ENCODE results near the gene CD82. TPM values are rescaled to one million over a fixed set of nuclear protein-coding genes. Genes with fewer than 3 reads are reported as not detected.
"Not testable (repeated sequence)": the region's sequence is repeated elsewhere in the genome, so short reads cannot be mapped to it uniquely, and the experiment has no call there.

The CD82 gene
- total and polyA plus RNA-seq, 7 donors = 13.3 to 162 (median 25.9) TPM

DNA sequence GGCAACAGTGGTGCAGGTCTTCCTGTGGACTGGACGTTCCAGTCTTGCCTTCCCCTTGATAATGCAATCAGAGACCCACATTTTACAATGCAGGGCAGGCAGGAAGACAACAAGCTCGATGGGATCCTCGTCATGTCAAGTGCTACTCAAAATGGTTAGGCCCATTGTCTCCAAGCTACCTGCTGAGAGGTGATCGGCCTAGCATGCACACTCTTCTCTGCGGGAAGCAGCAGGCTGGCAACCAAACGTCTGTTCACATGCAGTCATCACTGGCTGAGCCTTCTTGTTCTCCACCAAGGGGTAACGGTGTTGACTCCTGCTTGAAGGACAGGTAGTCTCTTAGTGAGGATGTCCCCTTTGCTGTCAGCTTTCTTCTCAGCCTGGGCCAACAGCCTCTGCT is 25.5 kb upstream of the CD82 start:
- DNase-seq = no peak
- no peaks in the 10 kb centered on the region for H3K4me1 ChIP-seq
- H3K36me3 ChIP-seq (ENCODE audit: insufficient read depth in 1 of 2, low read depth in 1 of 2) = no peaks in the 10 kb centered on the region
- WGBS, 3 donors = 74 to 75% (median 74%) methylated on average over 7 of the region's 7 CpGs
- H3K27me3 ChIP-seq (ENCODE audit: insufficient read depth in 3 of 3, low read length in 2 of 3) = peaks cover 0 to 4% (median 0%) of the 10 kb centered on the region in 3 donors
- TF ChIP-seq, protein P1, sequence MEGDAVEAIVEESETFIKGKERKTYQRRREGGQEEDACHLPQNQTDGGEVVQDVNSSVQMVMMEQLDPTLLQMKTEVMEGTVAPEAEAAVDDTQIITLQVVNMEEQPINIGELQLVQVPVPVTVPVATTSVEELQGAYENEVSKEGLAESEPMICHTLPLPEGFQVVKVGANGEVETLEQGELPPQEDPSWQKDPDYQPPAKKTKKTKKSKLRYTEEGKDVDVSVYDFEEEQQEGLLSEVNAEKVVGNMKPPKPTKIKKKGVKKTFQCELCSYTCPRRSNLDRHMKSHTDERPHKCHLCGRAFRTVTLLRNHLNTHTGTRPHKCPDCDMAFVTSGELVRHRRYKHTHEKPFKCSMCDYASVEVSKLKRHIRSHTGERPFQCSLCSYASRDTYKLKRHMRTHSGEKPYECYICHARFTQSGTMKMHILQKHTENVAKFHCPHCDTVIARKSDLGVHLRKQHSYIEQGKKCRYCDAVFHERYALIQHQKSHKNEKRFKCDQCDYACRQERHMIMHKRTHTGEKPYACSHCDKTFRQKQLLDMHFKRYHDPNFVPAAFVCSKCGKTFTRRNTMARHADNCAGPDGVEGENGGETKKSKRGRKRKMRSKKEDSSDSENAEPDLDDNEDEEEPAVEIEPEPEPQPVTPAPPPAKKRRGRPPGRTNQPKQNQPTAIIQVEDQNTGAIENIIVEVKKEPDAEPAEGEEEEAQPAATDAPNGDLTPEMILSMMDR (IDR thresholded peaks at IDR 0.05) = no peak
- intact Hi-C loops (cut with DNase I) = loop anchor here (2.0 to 10.0 kb wide), 4 partner anchors 253 to 445 kb away; partner anchors contain the start of gene EXT2 (in 1 of the 2)
- ATAC-seq = no peak
- H3K4me3 ChIP-seq = no peak overlapping the region
- H3K27ac ChIP-seq = no peak overlapping the region
- no peaks in the 10 kb centered on the region for H3K9me3 ChIP-seq

DNA sequence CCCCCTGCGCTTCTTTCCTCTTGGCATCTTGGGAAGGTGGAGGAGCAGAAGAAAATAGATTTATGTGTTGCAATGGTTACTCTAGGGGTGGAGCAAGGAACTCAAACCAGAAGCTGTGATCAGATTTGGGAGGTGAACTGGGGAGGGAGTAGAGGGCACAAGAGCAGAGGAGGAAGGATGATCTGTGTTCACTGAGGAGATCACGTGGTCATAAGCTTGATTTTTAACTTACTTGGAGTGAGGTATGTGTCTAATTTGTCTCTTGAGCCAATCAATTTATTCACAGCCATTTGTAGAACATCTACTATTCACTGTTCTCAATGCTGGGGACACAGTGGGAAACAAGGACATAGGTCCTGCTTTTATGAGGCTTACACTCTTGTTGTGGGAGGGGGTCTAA is 24.8 kb upstream of the CD82 start:
- intact Hi-C loops (cut with DNase I) = no loop called here

DNA sequence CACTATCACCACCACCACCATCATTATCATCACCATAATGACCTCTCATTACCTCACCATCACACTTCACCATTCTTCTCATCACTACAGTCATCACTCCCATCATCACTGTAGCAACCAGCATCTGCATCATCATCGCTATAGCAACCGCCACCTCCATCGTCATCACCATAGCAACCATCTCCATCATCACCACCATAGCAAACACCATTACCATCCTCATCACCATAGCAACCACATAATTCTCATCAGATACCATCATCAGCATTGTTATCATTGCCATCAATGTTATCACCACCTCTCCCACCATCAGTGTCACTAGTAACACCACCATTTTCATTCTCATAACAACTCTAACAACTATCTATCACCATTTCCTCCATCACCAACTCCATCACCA is 23.1 kb upstream of the CD82 start:
- 91 to 96% (median 94%) methylated on average over 3 of the region's 3 CpGs for WGBS, 3 donors

More for the DNA sequence above, 24.8 kb upstream of the CD82 start:
- 32 to 41% (median 39%) methylated on average over 2 of the region's 2 CpGs for WGBS, 3 donors
- no peak for ATAC-seq
- Histone ChIP-seq H3K4me1 (no peaks in the 10 kb centered on the region), H3K27ac (no peak overlapping the region), H3K27me3 (ENCODE audit: insufficient read depth in 3 of 3, low read length in 2 of 3) (peaks cover 0 to 4% (median 0%) of the 10 kb centered on the region in 3 donors), H3K4me3 (no peak overlapping the region), H3K36me3 (ENCODE audit: insufficient read depth in 1 of 2, low read depth in 1 of 2) (no peaks in the 10 kb centered on the region), H3K9me3 (no peaks in the 10 kb centered on the region)
- DNase-seq = no peak
- TF ChIP-seq, protein P1 (IDR thresholded peaks at IDR 0.05) = no peak

DNA sequence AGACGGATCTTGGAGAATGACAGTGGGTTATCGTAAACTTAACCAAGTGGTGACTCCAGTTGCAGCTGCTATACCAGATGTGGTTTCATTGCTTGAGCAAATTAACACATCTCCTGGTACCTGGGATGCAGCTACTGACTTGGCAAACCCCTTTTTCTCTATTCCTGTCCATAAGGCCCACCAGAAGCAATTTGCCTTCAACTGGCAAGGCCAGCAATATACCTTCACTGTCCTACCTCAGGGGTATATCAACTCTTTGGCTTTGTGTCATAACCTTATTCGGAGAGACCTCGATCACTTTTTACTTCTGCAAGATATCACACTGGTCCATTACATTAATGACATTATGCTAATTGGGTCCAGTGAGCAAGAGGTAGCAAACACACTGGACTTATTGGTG is 18.5 kb upstream of the CD82 start:
- H3K4me1 ChIP-seq; H3K36me3 ChIP-seq (ENCODE audit: insufficient read depth in 1 of 2, low read depth in 1 of 2); intact Hi-C loops (cut with DNase I); ATAC-seq; H3K27me3 ChIP-seq (ENCODE audit: insufficient read depth in 3 of 3, low read length in 2 of 3); H3K4me3 ChIP-seq; DNase-seq; H3K9me3 ChIP-seq; H3K27ac ChIP-seq: not testable (repeated sequence)
- WGBS, 3 donors = 89 to 98% (median 91%) methylated on average over 4 of the region's 4 CpGs

More for the DNA sequence above, 23.1 kb upstream of the CD82 start:
- intact Hi-C loops (cut with DNase I) = no loop called here
- no peak overlapping the region for H3K4me3 ChIP-seq
- no peak for DNase-seq
- H3K27ac ChIP-seq = no peak overlapping the region
- H3K27me3 ChIP-seq (ENCODE audit: insufficient read depth in 3 of 3, low read length in 2 of 3) = peaks cover 0 to 4% (median 0%) of the 10 kb centered on the region in 3 donors
- H3K4me1 ChIP-seq = no peaks in the 10 kb centered on the region
- no peaks in the 10 kb centered on the region for H3K9me3 ChIP-seq
- no peaks in the 10 kb centered on the region for H3K36me3 ChIP-seq (ENCODE audit: insufficient read depth in 1 of 2, low read depth in 1 of 2)
- TF ChIP-seq, protein P1 (IDR thresholded peaks at IDR 0.05) = no peak
- ATAC-seq = no peak

DNA sequence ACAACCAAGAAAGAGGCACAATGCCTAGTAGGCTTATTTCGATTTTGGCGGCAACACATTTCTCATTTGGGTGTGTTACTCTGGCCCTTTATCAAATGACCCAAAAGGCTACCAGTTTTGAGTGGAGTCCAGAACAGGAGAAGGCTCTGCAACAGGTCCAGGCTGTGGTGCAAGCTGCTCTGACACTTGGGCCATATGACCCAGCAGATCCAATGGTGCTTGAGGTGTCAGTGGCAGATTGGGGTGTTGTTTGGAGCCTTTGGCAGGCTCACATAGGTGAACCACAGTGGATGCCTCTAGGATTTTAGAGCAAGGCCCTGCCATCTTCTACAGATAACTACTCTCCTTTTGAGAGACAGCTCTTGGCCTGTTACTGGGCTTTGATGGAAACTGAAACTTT is 17.9 kb upstream of the CD82 start:
- DNase-seq; ATAC-seq; H3K27me3 ChIP-seq (ENCODE audit: insufficient read depth in 3 of 3, low read length in 2 of 3); H3K9me3 ChIP-seq; H3K4me3 ChIP-seq; H3K4me1 ChIP-seq; H3K36me3 ChIP-seq (ENCODE audit: insufficient read depth in 1 of 2, low read depth in 1 of 2); intact Hi-C loops (cut with DNase I); H3K27ac ChIP-seq: not testable (repeated sequence)
- WGBS, 3 donors = 92 to 94% (median 92%) methylated on average over 2 of the region's 2 CpGs

Measured in psoas muscle (tissue), 8 donors.